MCF 10A (cell line): ENCODE results near the gene DIP2B. TPM values are rescaled to one million over a fixed set of nuclear protein-coding genes. Genes with fewer than 3 reads are reported as not detected.

Experiments used
- BruUV-seq: library from RNA; stranded (reverse); fragments of 400-500 nt; replicated peaks from 2 replicates; lab custom pipeline; 2021; lab: Mats Ljungman, UMichigan
- CTCF ChIA-PET: fragments of 300-600 bp; sonication (Branson Sonifier 250); formaldehyde crosslinking; extraction: SDS; loops from one replicate; lab custom pipeline; 2021; ENCODE audit warnings: antibody characterized with exemption, inconsistent platforms; lab: Yijun Ruan, JAX
- POLR2A ChIA-PET: fragments of 300-600, 350-650 bp; sonication (Branson Sonifier 250); formaldehyde crosslinking; extraction: SDS; loops from one replicate; lab custom pipeline; 2020; ENCODE audit warnings: antibody characterized with exemption, inconsistent platforms; lab: Yijun Ruan, JAX
- DNase-seq: peaks from one replicate; pipeline ENCODE4 v3.0.0-alpha.2; 2018; ENCODE audit not compliant: unreplicated experiment
- H3K27ac Mint-ChIP-seq: one replicate; pipeline ENCODE4 v1.8.0; 2022; ENCODE audit warnings: mild to moderate bottlenecking, low read depth, mixed read lengths; ENCODE audit not compliant: unreplicated experiment
- H3K27me3 Mint-ChIP-seq: one replicate; pipeline ENCODE4 v1.8.0; 2022; ENCODE audit warnings: mixed read lengths; ENCODE audit not compliant: insufficient read depth, unreplicated experiment
- H3K36me3 Mint-ChIP-seq: one replicate; pipeline ENCODE4 v1.8.0; 2022; ENCODE audit warnings: mild to moderate bottlenecking, moderate library complexity, mixed read lengths; ENCODE audit not compliant: insufficient read depth, unreplicated experiment
- H3K4me1 Mint-ChIP-seq: one replicate; pipeline ENCODE4 v1.8.0; 2022; ENCODE audit warnings: mixed read lengths; ENCODE audit not compliant: insufficient read depth, unreplicated experiment
- H3K4me3 Mint-ChIP-seq: one replicate; pipeline ENCODE4 v1.8.0; 2022; ENCODE audit warnings: mild to moderate bottlenecking, moderate library complexity, mixed read lengths; ENCODE audit not compliant: unreplicated experiment
- H3K9me3 Mint-ChIP-seq: one replicate; pipeline ENCODE4 v1.8.0; 2022; ENCODE audit warnings: mixed read lengths; ENCODE audit not compliant: unreplicated experiment
- intact Hi-C: fragments of 100-400 bp; cut with micrococcal nuclease; formaldehyde crosslinking; loops from 2 replicates; pipeline ENCODE4 v1.14.1; 2022
- total RNA-seq: library from RNA; stranded (reverse); gene quantifications from 2 replicates; pipeline ENCODE4 v1.2.3, GENCODE V29; 2022
- TF ChIP-seq, protein P1 (sequence below): fragments of 200-600 bp; IDR thresholded peaks from one replicate; pipeline ENCODE4 v1.8.0; 2022; ENCODE audit warnings: antibody characterized with exemption, mild to moderate bottlenecking; ENCODE audit not compliant: unreplicated experiment

Gene DIP2B
- total RNA-seq, 1 experiment from 2014 or later: 18.8 TPM

GRCh38 chr12:50785406-50786001 is 280.7 kb downstream of the DIP2B start:
- no TSS peak for BruUV-seq
- H3K27me3 Mint-ChIP-seq: no peaks in the 10 kb centered on the region
- TF ChIP-seq, protein P1, sequence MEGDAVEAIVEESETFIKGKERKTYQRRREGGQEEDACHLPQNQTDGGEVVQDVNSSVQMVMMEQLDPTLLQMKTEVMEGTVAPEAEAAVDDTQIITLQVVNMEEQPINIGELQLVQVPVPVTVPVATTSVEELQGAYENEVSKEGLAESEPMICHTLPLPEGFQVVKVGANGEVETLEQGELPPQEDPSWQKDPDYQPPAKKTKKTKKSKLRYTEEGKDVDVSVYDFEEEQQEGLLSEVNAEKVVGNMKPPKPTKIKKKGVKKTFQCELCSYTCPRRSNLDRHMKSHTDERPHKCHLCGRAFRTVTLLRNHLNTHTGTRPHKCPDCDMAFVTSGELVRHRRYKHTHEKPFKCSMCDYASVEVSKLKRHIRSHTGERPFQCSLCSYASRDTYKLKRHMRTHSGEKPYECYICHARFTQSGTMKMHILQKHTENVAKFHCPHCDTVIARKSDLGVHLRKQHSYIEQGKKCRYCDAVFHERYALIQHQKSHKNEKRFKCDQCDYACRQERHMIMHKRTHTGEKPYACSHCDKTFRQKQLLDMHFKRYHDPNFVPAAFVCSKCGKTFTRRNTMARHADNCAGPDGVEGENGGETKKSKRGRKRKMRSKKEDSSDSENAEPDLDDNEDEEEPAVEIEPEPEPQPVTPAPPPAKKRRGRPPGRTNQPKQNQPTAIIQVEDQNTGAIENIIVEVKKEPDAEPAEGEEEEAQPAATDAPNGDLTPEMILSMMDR: no peak
- no peaks in the 10 kb centered on the region for H3K9me3 Mint-ChIP-seq
- ChIA-PET CTCF (interaction anchor here (0.6 to 3.3 kb wide), 3 partner anchors 11 to 201 kb away, joined by 3 to 24 read pairs (median 5); partner anchors contain the start of gene ATF1), POLR2A (interaction anchor here (1.0 to 8.4 kb wide), 8 partner anchors 10 to 204 kb away, joined by 3 to 169 read pairs (median 8); partner anchors contain the start of gene ATF1)
- peaks cover 51% of the 10 kb centered on the region for H3K4me1 Mint-ChIP-seq
- peak overlapping the region; percentile 9 for H3K4me3 Mint-ChIP-seq
- intact Hi-C loops: no loop called here
- peaks cover 51% of the 10 kb centered on the region for H3K36me3 Mint-ChIP-seq
- peak overlapping the region; percentile 96 for H3K27ac Mint-ChIP-seq
- DNase-seq: no peak

- no peaks in the 10 kb centered on the region for H3K27me3 Mint-ChIP-seq
- ChIA-PET CTCF (interaction anchor here (0.7 to 3.3 kb wide), 5 partner anchors 12 to 240 kb away, joined by 3 to 24 read pairs (median 5); partner anchors contain the start of genes ATF1 and SLC11A2), POLR2A (interaction anchor here (0.6 to 8.4 kb wide), 27 partner anchors 10 to 1165 kb away, joined by 3 to 169 read pairs (median 5); partner anchors contain the start of genes ATF1, DIP2B and SLC11A2)
- H3K4me1 Mint-ChIP-seq: peaks cover 63% of the 10 kb centered on the region
- H3K4me3 Mint-ChIP-seq: peak overlapping the region; percentile 9
- intact Hi-C loops: no loop called here
- peaks cover 53% of the 10 kb centered on the region for H3K36me3 Mint-ChIP-seq
- H3K27ac Mint-ChIP-seq: peak overlapping the region; percentile 96
- peak; percentile 98 for DNase-seq
- H3K9me3 Mint-ChIP-seq: peaks cover 8% of the 10 kb centered on the region
- BruUV-seq: TSS peak; percentile 94
- TF ChIP-seq, protein P1: no peak
Measured at GRCh38 chr12:50786498-50787231, 281.9 kb downstream of the DIP2B start.

GRCh38 chr12:50787618-50788017 is 282.8 kb downstream of the DIP2B start:
- Mint-ChIP-seq H3K4me3 (peak overlapping the region; percentile 9), H3K9me3 (peaks cover 8% of the 10 kb centered on the region), H3K4me1 (peaks cover 68% of the 10 kb centered on the region), H3K27me3 (no peaks in the 10 kb centered on the region), H3K27ac (peak overlapping the region; percentile 96), H3K36me3 (peaks cover 50% of the 10 kb centered on the region)
- no peak for DNase-seq
- intact Hi-C loops: no loop called here
- TF ChIP-seq, protein P1: no peak
- POLR2A ChIA-PET: interaction anchor here (0.7 to 8.4 kb wide), 18 partner anchors 9 to 1164 kb away, joined by 3 to 169 read pairs (median 6); partner anchors contain the start of genes ATF1, DIP2B and SLC11A2
- BruUV-seq: no TSS peak
- CTCF ChIA-PET: interaction anchor here (0.6 to 3.3 kb wide), 9 partner anchors 9 to 1540 kb away, joined by 3 to 24 read pairs (median 4); partner anchors contain the start of genes ATF1 and SLC11A2
